Endothelial cell of umbilical vein (primary cell): ENCODE data around the gene CTSE. TPM values are rescaled to one million over a fixed set of nuclear protein-coding genes. Genes with fewer than 3 reads are reported as not detected.

Experiments
- BruUV-seq: library from RNA; stranded (reverse); fragments of 400-500 nt; replicated peaks from 2 replicates; lab custom pipeline; 2021; lab: Mats Ljungman, UMichigan
- CTCF ChIA-PET: fragments of 300-600, 350-600 bp; sonication (Branson Sonifier 250); formaldehyde crosslinking; loops from one replicate; lab custom pipeline; 2021; ENCODE audit warnings: antibody characterized with exemption, inconsistent platforms; lab: Charles Lee
- POLR2A ChIA-PET: fragments of 300-600, 350-600 bp; sonication (Branson Sonifier 250); formaldehyde crosslinking; loops from one replicate; lab custom pipeline; 2021; ENCODE audit warnings: antibody characterized with exemption, inconsistent platforms; lab: Charles Lee
- DNase-seq: peaks from one replicate; pipeline ENCODE4 v3.0.0-alpha.2; 2011; ENCODE audit warnings: low read depth, low spot score
- FAIRE-seq: peaks from 2 replicates; lab custom pipeline; 2011; peaks lifted over from hg19 to GRCh38; lab: Jason Lieb, UNC
- H2AFZ ChIP-seq: 2 replicates; pipeline ENCODE4 v1.6.0; 2012; ENCODE audit warnings: low read depth, low read length, control low read depth, inconsistent platforms
- H3K27ac ChIP-seq: 2 replicates; pipeline ENCODE4 v1.5.1; 2011; ENCODE audit warnings: low read depth, mild to moderate bottlenecking, control low read depth, low read length, moderate library complexity; ENCODE audit not compliant: insufficient read depth
- H3K27me3 ChIP-seq, 2 experiments: 2 replicates each; pipeline versions ENCODE4 v1.6.0 to v1.6.1; 2011; ENCODE audit warnings: low read length in 2 of 2, mixed read lengths in 1 of 2; ENCODE audit not compliant: control insufficient read depth in 2 of 2, insufficient read depth in 2 of 2
- H3K36me3 ChIP-seq, 2 experiments: 2 replicates in 1 of 2; 3 replicates in 1 of 2; pipeline ENCODE4 v1.5.1; 2011; ENCODE audit warnings: low read length in 2 of 2, mild to moderate bottlenecking in 1 of 2, moderate library complexity in 1 of 2; ENCODE audit not compliant: control insufficient read depth in 2 of 2, insufficient read depth in 2 of 2; ENCODE audit errors: extremely low read depth in 1 of 2
- H3K4me1 ChIP-seq: 3 replicates; pipeline ENCODE4 v1.5.1; 2011; ENCODE audit warnings: mild to moderate bottlenecking, low read length; ENCODE audit not compliant: control insufficient read depth, insufficient read depth; ENCODE audit errors: extremely low read depth
- H3K4me2 ChIP-seq: 2 replicates; pipeline ENCODE4 v1.6.1; 2011; ENCODE audit warnings: low read length, control low read depth, mixed read lengths; ENCODE audit not compliant: insufficient read depth
- H3K4me3 ChIP-seq, 3 experiments: fragments of 200-600 bp in 1 of 3; sonication (generic), shearing (Covaris generic) in 1 of 3; replicated peaks in 1 of 3; 2 replicates each; pipeline ENCODE4 v1.5.1; 2011 to 2016; ENCODE audit warnings: control low read depth in 3 of 3, low read length in 3 of 3, mild to moderate bottlenecking in 2 of 3, inconsistent platforms in 1 of 3, low read depth in 1 of 3, moderate library complexity in 1 of 3; ENCODE audit not compliant: insufficient read depth in 1 of 3
- H3K79me2 ChIP-seq: 2 replicates; pipeline ENCODE4 v1.6.0; 2012; ENCODE audit warnings: low read length, inconsistent platforms; ENCODE audit not compliant: control insufficient read depth, insufficient read depth
- H3K9ac ChIP-seq: replicated peaks from 2 replicates; pipeline ENCODE3; 2011; ENCODE audit warnings: low read length, control low read depth; ENCODE audit not compliant: insufficient read depth; ENCODE audit errors: extremely low read depth
- H3K9me1 ChIP-seq: replicated peaks from 3 replicates; pipeline ENCODE4 v1.6.0; 2011; ENCODE audit warnings: mild to moderate bottlenecking, low read length; ENCODE audit not compliant: control insufficient read depth, insufficient read depth; ENCODE audit errors: extremely low read depth
- H3K9me3 ChIP-seq: replicated peaks from 2 replicates; pipeline ENCODE4 v1.5.1; 2012; ENCODE audit warnings: low read length, inconsistent platforms; ENCODE audit not compliant: control insufficient read depth, insufficient read depth
- H4K20me1 ChIP-seq: replicated peaks from 2 replicates; pipeline ENCODE3; 2011; ENCODE audit warnings: mild to moderate bottlenecking, low read length; ENCODE audit not compliant: control insufficient read depth, insufficient read depth; ENCODE audit errors: extremely low read depth
- EZH2 ChIP-seq: IDR thresholded peaks from 2 replicates; pipeline ENCODE4 v1.6.1; 2012; ENCODE audit warnings: borderline replicate concordance, low read depth, mild to moderate bottlenecking, moderate library complexity, low read length, inconsistent platforms; ENCODE audit not compliant: severe bottlenecking
- FOS ChIP-seq: IDR thresholded peaks from 2 replicates; pipeline ENCODE4 v1.6.1; 2011; ENCODE audit warnings: mild to moderate bottlenecking, low read length, moderate library complexity, borderline replicate concordance; ENCODE audit not compliant: insufficient read depth
- GATA2 ChIP-seq: IDR thresholded peaks from 2 replicates; pipeline ENCODE4 v1.7.0; 2011; ENCODE audit warnings: low read depth, mild to moderate bottlenecking, moderate library complexity, mixed read lengths, low read length; ENCODE audit not compliant: insufficient read length, insufficient read depth
- JUN ChIP-seq: IDR thresholded peaks from 2 replicates; pipeline ENCODE4 v1.6.1; 2011; ENCODE audit warnings: borderline replicate concordance, low read depth; ENCODE audit not compliant: insufficient read length, insufficient read depth
- MYC ChIP-seq: IDR thresholded peaks from one replicate; pipeline ENCODE4 v1.6.1; 2011; ENCODE audit warnings: mild to moderate bottlenecking, low read depth, low read length
- POLR2A ChIP-seq: IDR thresholded peaks from 2 replicates; pipeline ENCODE4 v1.6.1; 2012; ENCODE audit warnings: low read depth, mild to moderate bottlenecking, control low read depth, low read length
- POLR2AphosphoS5 ChIP-seq: IDR thresholded peaks from 2 replicates; pipeline ENCODE4 v1.6.1; 2012; ENCODE audit warnings: low read depth, mild to moderate bottlenecking, control low read depth, low read length, moderate library complexity; ENCODE audit not compliant: insufficient read depth
- dilution Hi-C: fragments of 300-500 bp; cut with MboI; formaldehyde crosslinking; loops from one replicate; pipeline ENCODE4 v1.15.0; 2019; ENCODE audit warnings: low sequenced_read_pairs; ENCODE audit not compliant: extremely low pct_ligation_motif_present
- intact Hi-C: fragments of 100-400 bp; cut with micrococcal nuclease; formaldehyde crosslinking; loops from one replicate; pipeline ENCODE4 v1.10.0; 2022
- polyA plus RNA-seq, 4 experiments: library from polyadenylated mRNA; depleted of rRNA in 3 of 4; stranded (reverse) in 3 of 4; unstranded in 1 of 4; fragments of >200 nt; gene quantifications; 2 replicates each; pipeline versions ENCODE4 v1.2.1 to v1.2.3, GENCODE V29; 2011 to 2012; ENCODE audit warnings: missing spikeins in 1 of 4
- total RNA-seq: library from RNA; stranded (reverse); gene quantifications from 2 replicates; pipeline ENCODE4 v1.2.3, GENCODE V29; 2021
- TF ChIP-seq, protein P1 (sequence below), 2 donors: IDR thresholded peaks; 1 replicate in 1 of 2; 2 replicates in 1 of 2; pipeline ENCODE4 v1.5.1; 2011; ENCODE audit warnings: low read length in 2 of 2, mild to moderate bottlenecking in 2 of 2, moderate library complexity in 2 of 2, control low read depth in 1 of 2, inconsistent platforms in 1 of 2, low read depth in 1 of 2; ENCODE audit not compliant: insufficient read depth in 1 of 2; ENCODE audit errors: extremely low read depth in 1 of 2
- TF ChIP-seq, protein P2 (sequence below): IDR thresholded peaks from 2 replicates; pipeline ENCODE4 v1.6.1; 2011; ENCODE audit not compliant: insufficient read depth, insufficient read length

Gene CTSE
- total and polyA plus RNA-seq, 2 donors (not counting 3 experiments of a cell fraction or from before 2014, with no cell fraction given), result 0.17 TPM; not detected in 1

DNA sequence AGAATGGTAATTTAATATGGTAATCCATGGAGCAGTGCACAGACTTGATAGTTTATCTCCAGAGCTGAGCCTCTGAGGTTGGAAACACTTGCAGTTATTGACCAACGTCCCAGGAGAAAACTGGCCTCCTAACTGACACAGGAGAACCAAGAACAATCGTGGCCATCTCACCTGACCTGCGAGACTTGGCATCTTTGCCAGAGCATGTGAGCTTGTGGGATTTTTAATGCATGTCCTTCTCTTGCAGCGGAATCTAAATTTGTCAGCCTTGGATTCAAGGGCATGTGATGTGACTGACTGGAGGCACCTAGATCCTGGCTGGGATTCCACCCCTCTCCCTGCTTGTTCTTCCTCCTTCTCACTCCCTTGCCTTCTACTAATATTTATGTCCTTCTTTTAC is 52.6 kb downstream of the CTSE start:
- dilution Hi-C loops (no loop called here), intact Hi-C loops (no loop called here)
- H3K9ac ChIP-seq, result no peak overlapping the region
- CTCF ChIA-PET, result interaction anchor here (0.8 to 5.9 kb wide), 7 partner anchors 11 to 135 kb away, joined by 3 to 61 read pairs (median 4); no protein-coding TSS in a partner anchor
- BruUV-seq, result no TSS peak
- FAIRE-seq (no peak), DNase-seq (no peak)
- no peak for TF ChIP-seq POLR2A
- TF ChIP-seq FOS, result no peak
- no peak for TF ChIP-seq JUN
- no peak for TF ChIP-seq POLR2AphosphoS5
- TF ChIP-seq GATA2, result no peak
- TF ChIP-seq MYC, result no peak
- no peak for TF ChIP-seq EZH2
- TF ChIP-seq, protein P1, sequence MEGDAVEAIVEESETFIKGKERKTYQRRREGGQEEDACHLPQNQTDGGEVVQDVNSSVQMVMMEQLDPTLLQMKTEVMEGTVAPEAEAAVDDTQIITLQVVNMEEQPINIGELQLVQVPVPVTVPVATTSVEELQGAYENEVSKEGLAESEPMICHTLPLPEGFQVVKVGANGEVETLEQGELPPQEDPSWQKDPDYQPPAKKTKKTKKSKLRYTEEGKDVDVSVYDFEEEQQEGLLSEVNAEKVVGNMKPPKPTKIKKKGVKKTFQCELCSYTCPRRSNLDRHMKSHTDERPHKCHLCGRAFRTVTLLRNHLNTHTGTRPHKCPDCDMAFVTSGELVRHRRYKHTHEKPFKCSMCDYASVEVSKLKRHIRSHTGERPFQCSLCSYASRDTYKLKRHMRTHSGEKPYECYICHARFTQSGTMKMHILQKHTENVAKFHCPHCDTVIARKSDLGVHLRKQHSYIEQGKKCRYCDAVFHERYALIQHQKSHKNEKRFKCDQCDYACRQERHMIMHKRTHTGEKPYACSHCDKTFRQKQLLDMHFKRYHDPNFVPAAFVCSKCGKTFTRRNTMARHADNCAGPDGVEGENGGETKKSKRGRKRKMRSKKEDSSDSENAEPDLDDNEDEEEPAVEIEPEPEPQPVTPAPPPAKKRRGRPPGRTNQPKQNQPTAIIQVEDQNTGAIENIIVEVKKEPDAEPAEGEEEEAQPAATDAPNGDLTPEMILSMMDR (IDR thresholded peaks at IDR 0.05; ENCODE audit: extremely low read depth in 1 of 2, insufficient read depth in 1 of 2, low read depth in 1 of 2, low read length in 2 of 2), result no peak
- TF ChIP-seq, protein P2, sequence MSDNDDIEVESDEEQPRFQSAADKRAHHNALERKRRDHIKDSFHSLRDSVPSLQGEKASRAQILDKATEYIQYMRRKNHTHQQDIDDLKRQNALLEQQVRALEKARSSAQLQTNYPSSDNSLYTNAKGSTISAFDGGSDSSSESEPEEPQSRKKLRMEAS, result no peak
- H3K4me1 ChIP-seq, result peaks cover 8% of the 10 kb centered on the region
- H3K27me3 ChIP-seq, result no peaks in the 10 kb centered on the region
- H3K27ac ChIP-seq, result no peak overlapping the region
- no peak overlapping the region for H3K4me3 ChIP-seq
- no peak overlapping the region for H2AFZ ChIP-seq
- no peaks in the 10 kb centered on the region for H3K9me3 ChIP-seq
- H3K4me2 ChIP-seq, result no peak overlapping the region
- no peaks in the 10 kb centered on the region for H3K36me3 ChIP-seq
- H4K20me1 ChIP-seq, result no peaks in the 10 kb centered on the region
- H3K9me1 ChIP-seq, result no peaks in the 10 kb centered on the region
- no peaks in the 10 kb centered on the region for H3K79me2 ChIP-seq
- POLR2A ChIA-PET, result no interaction called here
